MM.1S (cell line): Measurements from ENCODE around the gene MUC7.

Experiments
- DNase-seq: peaks from one replicate; pipeline ENCODE4 v3.0.0-alpha.2; 2015
- H2AFZ ChIP-seq: fragments of 300-600 bp; sonication (generic); 2 replicates; pipeline ENCODE4 v1.6.0; 2016; ENCODE audit warnings: antibody characterized with exemption, low read length
- H3F3A ChIP-seq: fragments of 300-600 bp; sonication (generic); 2 replicates; pipeline ENCODE4 v1.6.1; 2016; ENCODE audit warnings: mild to moderate bottlenecking, antibody characterized with exemption, low read length, moderate library complexity, mixed read lengths; ENCODE audit not compliant: insufficient read depth
- H3K27ac ChIP-seq: fragments of 300-600 bp; sonication (generic); 2 replicates; pipeline ENCODE4 v1.5.1; 2016; ENCODE audit warnings: mild to moderate bottlenecking, low read length
- H3K27me3 ChIP-seq: fragments of 300-600 bp; sonication (generic); replicated peaks from 2 replicates; pipeline ENCODE4 v1.6.0; 2016; ENCODE audit warnings: low read length; ENCODE audit not compliant: insufficient read depth
- H3K36me3 ChIP-seq: fragments of 300-600 bp; sonication (generic); replicated peaks from 2 replicates; pipeline ENCODE4 v1.6.1; 2016; ENCODE audit warnings: mild to moderate bottlenecking, low read length, mixed read lengths; ENCODE audit not compliant: insufficient read depth
- H3K4me1 ChIP-seq: fragments of 300-600 bp; sonication (generic); 2 replicates; pipeline ENCODE4 v1.6.1; 2016; ENCODE audit warnings: low read length, mixed read lengths
- H3K4me2 ChIP-seq: fragments of 300-600 bp; sonication (generic); 2 replicates; pipeline ENCODE4 v1.6.0; 2016; ENCODE audit warnings: low read depth, low read length
- H3K4me3 ChIP-seq: fragments of 300-600 bp; sonication (generic); 2 replicates; pipeline ENCODE4 v1.5.1; 2016; ENCODE audit warnings: low read length, mixed read lengths
- H3K79me2 ChIP-seq: fragments of 300-600 bp; sonication (generic); 2 replicates; pipeline ENCODE4 v1.6.1; 2016; ENCODE audit warnings: mixed run types, low read length, mixed read lengths
- H3K9ac ChIP-seq: fragments of 300-600 bp; sonication (generic); 2 replicates; pipeline ENCODE4 v1.6.1; 2016; ENCODE audit warnings: low read length, mixed read lengths
- H3K9me2 ChIP-seq: fragments of 300-600 bp; sonication (generic); replicated peaks from 2 replicates; pipeline ENCODE4 v1.6.1; 2016; ENCODE audit warnings: mild to moderate bottlenecking, low read length, mixed read lengths; ENCODE audit not compliant: insufficient read depth
- H3K9me3 ChIP-seq: fragments of 300-600 bp; sonication (generic); replicated peaks from 2 replicates; pipeline ENCODE4 v1.6.1; 2016; ENCODE audit warnings: mild to moderate bottlenecking, low read length, mixed read lengths; ENCODE audit not compliant: insufficient read depth
- H4K20me1 ChIP-seq: fragments of 300-600 bp; sonication (generic); 2 replicates; pipeline ENCODE4 v1.6.1; 2016; ENCODE audit warnings: mild to moderate bottlenecking, low read length, moderate library complexity, mixed read lengths; ENCODE audit not compliant: insufficient read depth
- EZH2 ChIP-seq: fragments of 300-600 bp; sonication (generic); optimal IDR thresholded peaks from 2 replicates; pipeline ENCODE3; 2017; ENCODE audit warnings: low read depth, mild to moderate bottlenecking, antibody characterized with exemption, low read length, mixed read lengths
- EZH2phosphoT487 ChIP-seq: fragments of 300-600 bp; sonication (generic); IDR thresholded peaks from 2 replicates; pipeline ENCODE4 v1.6.1; 2018; ENCODE audit warnings: antibody characterized with exemption, low read length
- TF ChIP-seq, protein P1 (sequence below): fragments of 300-600 bp; sonication (generic); IDR thresholded peaks from 2 replicates; pipeline ENCODE4 v1.5.1; 2016; ENCODE audit warnings: antibody characterized with exemption, low read length, mixed read lengths

MUC7 gene

DNA sequence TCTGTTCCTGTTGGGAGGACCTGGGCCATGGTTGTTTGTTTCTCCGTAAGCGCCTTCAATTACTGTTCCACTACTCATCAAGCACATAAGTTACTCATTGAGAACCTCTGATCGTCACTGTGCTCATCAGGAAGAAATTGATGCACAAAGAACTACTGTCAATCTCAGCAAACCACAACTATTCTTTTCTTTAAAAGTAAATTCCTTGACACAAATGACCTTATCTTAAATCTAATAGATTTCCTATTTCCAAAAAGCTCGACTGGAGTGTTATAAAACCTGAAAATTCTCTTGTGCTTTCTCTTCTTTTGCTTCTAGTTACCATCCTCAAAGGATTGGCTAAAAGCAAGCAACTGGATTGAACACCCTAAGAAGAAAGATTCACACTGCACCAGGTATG, at the start of gene MUC7:
Gene MUC7 (plus strand): TSS at position 301 of the 400 bp plus-strand sequence. CDS start 1,825 bp downstream, outside the sequence.
- no peaks in the 10 kb centered on the region for H3K4me1 ChIP-seq
- no peaks in the 10 kb centered on the region for H3K79me2 ChIP-seq
- H3K36me3 ChIP-seq: no peaks in the 10 kb centered on the region
- H2AFZ ChIP-seq: no peak within 1 kb of the TSS
- no peak within 1 kb of the TSS for H3K4me3 ChIP-seq
- H4K20me1 ChIP-seq: no peaks in the 10 kb centered on the region
- H3K27me3 ChIP-seq: no peaks in the 10 kb centered on the region
- no peaks in the 10 kb centered on the region for H3F3A ChIP-seq
- no peak within 1 kb of the TSS for H3K9ac ChIP-seq
- H3K9me2 ChIP-seq: no peaks in the 10 kb centered on the region
- no peak for DNase-seq
- H3K27ac ChIP-seq: no peak within 1 kb of the TSS
- H3K9me3 ChIP-seq: no peaks in the 10 kb centered on the region
- H3K4me2 ChIP-seq: no peak within 1 kb of the TSS
- TF ChIP-seq, protein P1, sequence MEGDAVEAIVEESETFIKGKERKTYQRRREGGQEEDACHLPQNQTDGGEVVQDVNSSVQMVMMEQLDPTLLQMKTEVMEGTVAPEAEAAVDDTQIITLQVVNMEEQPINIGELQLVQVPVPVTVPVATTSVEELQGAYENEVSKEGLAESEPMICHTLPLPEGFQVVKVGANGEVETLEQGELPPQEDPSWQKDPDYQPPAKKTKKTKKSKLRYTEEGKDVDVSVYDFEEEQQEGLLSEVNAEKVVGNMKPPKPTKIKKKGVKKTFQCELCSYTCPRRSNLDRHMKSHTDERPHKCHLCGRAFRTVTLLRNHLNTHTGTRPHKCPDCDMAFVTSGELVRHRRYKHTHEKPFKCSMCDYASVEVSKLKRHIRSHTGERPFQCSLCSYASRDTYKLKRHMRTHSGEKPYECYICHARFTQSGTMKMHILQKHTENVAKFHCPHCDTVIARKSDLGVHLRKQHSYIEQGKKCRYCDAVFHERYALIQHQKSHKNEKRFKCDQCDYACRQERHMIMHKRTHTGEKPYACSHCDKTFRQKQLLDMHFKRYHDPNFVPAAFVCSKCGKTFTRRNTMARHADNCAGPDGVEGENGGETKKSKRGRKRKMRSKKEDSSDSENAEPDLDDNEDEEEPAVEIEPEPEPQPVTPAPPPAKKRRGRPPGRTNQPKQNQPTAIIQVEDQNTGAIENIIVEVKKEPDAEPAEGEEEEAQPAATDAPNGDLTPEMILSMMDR: no peak
- TF ChIP-seq EZH2 (no peak), EZH2phosphoT487 (no peak)

DNA sequence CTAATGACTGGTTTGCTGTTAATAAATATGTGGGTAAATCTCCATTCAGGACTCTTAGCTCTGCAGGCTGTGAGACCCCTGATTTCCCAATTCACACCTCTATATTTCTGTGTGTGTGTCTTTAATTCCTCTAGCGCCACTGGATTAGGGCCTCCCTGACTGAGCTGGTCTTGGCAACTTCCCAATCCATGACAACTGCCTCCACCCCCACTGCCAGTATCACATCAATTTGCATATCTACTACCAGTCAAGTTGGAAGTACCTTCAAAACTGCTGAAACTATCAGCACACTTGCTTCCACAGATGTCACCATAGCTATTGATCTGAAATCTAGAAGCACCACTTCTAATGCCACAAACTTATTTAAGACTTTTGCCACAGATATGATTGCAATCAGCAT, 46.7 kb upstream of the MUC7 start:
- H3K9ac ChIP-seq: no peak overlapping the region

DNA sequence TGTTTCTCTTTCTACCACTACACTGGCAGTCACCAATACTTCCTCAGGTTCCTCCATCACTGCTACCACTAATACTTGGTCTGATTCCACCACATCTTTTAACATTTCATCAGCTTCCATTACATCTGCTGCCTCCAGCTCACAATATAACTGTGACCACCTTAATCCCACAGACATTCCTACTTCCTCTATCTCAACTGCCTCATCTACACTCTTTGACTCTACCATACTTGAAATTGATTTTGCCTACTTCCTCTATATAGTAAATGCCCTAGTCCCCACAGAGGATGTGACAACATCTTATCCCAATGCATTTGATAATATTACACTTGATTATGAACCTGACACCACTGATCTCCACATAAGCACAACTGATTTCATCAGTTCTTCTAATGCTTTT, 45.2 kb upstream of the MUC7 start:
- no peaks in the 10 kb centered on the region for H3K36me3 ChIP-seq
- DNase-seq: no peak
- no peaks in the 10 kb centered on the region for H3K4me1 ChIP-seq
- no peak overlapping the region for H3K4me2 ChIP-seq
- no peaks in the 10 kb centered on the region for H3K27me3 ChIP-seq
- H3K79me2 ChIP-seq: no peaks in the 10 kb centered on the region
- no peak overlapping the region for H2AFZ ChIP-seq
- H3K9me3 ChIP-seq: no peaks in the 10 kb centered on the region
- no peaks in the 10 kb centered on the region for H4K20me1 ChIP-seq
- H3K27ac ChIP-seq: no peak overlapping the region
- no peak for TF ChIP-seq EZH2
- TF ChIP-seq EZH2phosphoT487: no peak
- TF ChIP-seq, protein P1: no peak
- H3K9me2 ChIP-seq: no peaks in the 10 kb centered on the region
- no peak overlapping the region for H3K9ac ChIP-seq
- H3K4me3 ChIP-seq: no peak overlapping the region
- no peaks in the 10 kb centered on the region for H3F3A ChIP-seq

More for the DNA sequence above, 46.7 kb upstream of the MUC7 start:
- no peak overlapping the region for H3K4me2 ChIP-seq
- H3K27ac ChIP-seq: no peak overlapping the region
- no peaks in the 10 kb centered on the region for H3F3A ChIP-seq
- no peak for DNase-seq
- no peaks in the 10 kb centered on the region for H3K4me1 ChIP-seq
- no peak overlapping the region for H2AFZ ChIP-seq
- no peaks in the 10 kb centered on the region for H4K20me1 ChIP-seq
- no peaks in the 10 kb centered on the region for H3K9me2 ChIP-seq
- no peak overlapping the region for H3K4me3 ChIP-seq
- H3K27me3 ChIP-seq: no peaks in the 10 kb centered on the region
- no peaks in the 10 kb centered on the region for H3K9me3 ChIP-seq
- no peaks in the 10 kb centered on the region for H3K36me3 ChIP-seq
- no peaks in the 10 kb centered on the region for H3K79me2 ChIP-seq
- no peak for TF ChIP-seq EZH2
- TF ChIP-seq, protein P1: no peak
- no peak for TF ChIP-seq EZH2phosphoT487
